ENCODE measurements around the gene ZC3H10. TPM values are rescaled to one million over a fixed set of nuclear protein-coding genes. Genes with fewer than 3 reads are reported as not detected.

Gene ZC3H10
- total RNA-seq, 1 experiment from 2014 or later, result 8.7 TPM

DNA sequence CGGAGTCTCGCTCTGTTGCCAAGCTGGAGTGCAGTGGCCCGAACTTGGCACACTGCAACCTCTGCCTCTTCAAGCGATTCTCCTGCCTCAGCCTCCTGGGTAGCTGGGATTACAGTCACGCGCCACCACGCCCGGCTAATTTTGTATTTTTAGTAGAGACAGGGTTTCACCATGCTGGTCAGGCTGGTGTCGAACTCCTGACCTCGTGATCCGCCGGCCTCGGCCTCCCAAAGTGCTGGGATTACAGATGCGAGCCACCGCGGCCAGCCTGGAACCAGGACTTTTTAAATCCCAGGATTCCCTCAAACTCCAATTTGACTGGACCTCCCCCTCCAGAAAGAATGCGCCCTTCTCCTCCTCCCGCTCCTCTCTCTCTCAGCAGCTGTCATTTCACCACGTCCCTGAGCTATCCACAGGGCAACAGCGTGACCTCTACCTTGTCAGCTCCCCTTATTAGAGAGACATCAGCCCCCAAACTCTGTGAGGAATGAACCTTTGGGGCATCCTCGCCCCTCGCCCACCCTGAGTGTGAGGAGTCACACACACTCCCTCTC, 12.0 kb downstream of the ZC3H10 start:
- H2AFZ ChIP-seq (ENCODE audit: low read depth, low read length, poor library complexity, severe bottlenecking), result no peak overlapping the region
- H3K36me3 ChIP-seq (ENCODE audit: control insufficient read depth in 1 of 2, insufficient read depth in 2 of 2, low read length in 2 of 2), result peaks cover 29 to 41% of the 10 kb centered on the region in 2 experiments
- no peaks in the 10 kb centered on the region for H3K9me3 ChIP-seq (ENCODE audit: control insufficient read depth in 1 of 2, insufficient read depth in 1 of 2, low read depth in 1 of 2, low read length in 2 of 2)
- H3K27ac ChIP-seq (ENCODE audit: low read depth, low read length), result peak overlapping the region; percentile 76
- ChIA-PET RAD21 (ENCODE audit: low non-redundant PET in 1 of 2, low total read pairs in 2 of 2, uncharacterized antibody in 2 of 2, unreplicated experiment in 2 of 2) (no interaction called here), CTCF (no interaction called here), POLR2A (no interaction called here)
- H3K4me1 ChIP-seq (ENCODE audit: control insufficient read depth in 1 of 2, insufficient read depth in 2 of 2, low read length in 2 of 2), result peaks cover 16 to 33% of the 10 kb centered on the region in 2 experiments
- DNase-seq (ENCODE audit: low read depth, low spot score), result no peak
- H3K79me2 ChIP-seq (ENCODE audit: insufficient read depth, low read length), result peaks cover 29% of the 10 kb centered on the region
- 0 out of 2 replicates have a peak overlapping the region, but pooled peaks have one; percentile 12 for H3K9ac ChIP-seq (ENCODE audit: low read length)
- H3K27me3 ChIP-seq (ENCODE audit: insufficient read depth, low read length), result no peaks in the 10 kb centered on the region
- H4K20me1 ChIP-seq (ENCODE audit: insufficient read depth), result no peaks in the 10 kb centered on the region
- BruUV-seq (replicated peaks), result no TSS peak
- H3K9me2 ChIP-seq (ENCODE audit: insufficient read depth), result no peaks in the 10 kb centered on the region
- TF ChIP-seq POLR2A (IDR thresholded peaks at IDR 0.05; ENCODE audit: borderline replicate concordance, extremely low read depth, insufficient read depth, insufficient read length), result no peak
- TF ChIP-seq ATF3 (IDR thresholded peaks at IDR 0.05), result no peak
- TF ChIP-seq SP1 (IDR thresholded peaks at IDR 0.05; ENCODE audit: low read depth), result no peak
- no peak for TF ChIP-seq EZH2phosphoT487 (IDR thresholded peaks at IDR 0.05; ENCODE audit: borderline replicate concordance)
- TF ChIP-seq ZBTB33 (IDR thresholded peaks at IDR 0.05; ENCODE audit: extremely low read depth, insufficient replicate concordance, low read length), result no peak
- no peak for TF ChIP-seq CBX3 (IDR thresholded peaks at IDR 0.05; ENCODE audit: low read depth)
- no peak for TF ChIP-seq JUND (IDR thresholded peaks at IDR 0.05)
- no peak for TF ChIP-seq EGR1 (IDR thresholded peaks at IDR 0.05; ENCODE audit: low read depth)
- TF ChIP-seq TCF7L2 (IDR thresholded peaks at IDR 0.05; ENCODE audit: borderline replicate concordance, extremely low read depth, insufficient read depth, insufficient read length), result no peak
- TF ChIP-seq ZNF274 (IDR thresholded peaks at IDR 0.05; ENCODE audit: low read depth, low read length), result no peak
- TF ChIP-seq SIN3A (IDR thresholded peaks at IDR 0.05; ENCODE audit: low read depth), result no peak
- no peak for ATAC-seq
- H3K4me3 ChIP-seq (replicated peaks in 1 of 2; ENCODE audit: low read depth in 1 of 2, low read length in 2 of 2), result peak overlapping the region; percentile 90 to 91; a peak in 3 of 4 replicates
- intact Hi-C loops (cut with micrococcal nuclease), result loop anchor here (2.0 kb wide), 1 partner anchor 23 kb away; the partner anchor contains the start of gene MYL6B
- peak overlapping the region; percentile 89 for H3K4me2 ChIP-seq (ENCODE audit: low read length)
